NCI-H446 treated with DMSO at 0.1 percent for 48 hours (cell line): ENCODE measurements around the gene MRM3.
"Not testable (repeated sequence)": the region's sequence is repeated elsewhere in the genome, so short reads cannot be mapped to it uniquely, and the experiment has no call there.

Experiments
- DNase-seq: peaks from one replicate; lab custom pipeline; 2025; lab: John Stamatoyannopoulos, UW

The MRM3 gene

GRCh38 chr17:753418-753817 is 28.7 kb upstream of the MRM3 start:
- no peak for DNase-seq

DNA sequence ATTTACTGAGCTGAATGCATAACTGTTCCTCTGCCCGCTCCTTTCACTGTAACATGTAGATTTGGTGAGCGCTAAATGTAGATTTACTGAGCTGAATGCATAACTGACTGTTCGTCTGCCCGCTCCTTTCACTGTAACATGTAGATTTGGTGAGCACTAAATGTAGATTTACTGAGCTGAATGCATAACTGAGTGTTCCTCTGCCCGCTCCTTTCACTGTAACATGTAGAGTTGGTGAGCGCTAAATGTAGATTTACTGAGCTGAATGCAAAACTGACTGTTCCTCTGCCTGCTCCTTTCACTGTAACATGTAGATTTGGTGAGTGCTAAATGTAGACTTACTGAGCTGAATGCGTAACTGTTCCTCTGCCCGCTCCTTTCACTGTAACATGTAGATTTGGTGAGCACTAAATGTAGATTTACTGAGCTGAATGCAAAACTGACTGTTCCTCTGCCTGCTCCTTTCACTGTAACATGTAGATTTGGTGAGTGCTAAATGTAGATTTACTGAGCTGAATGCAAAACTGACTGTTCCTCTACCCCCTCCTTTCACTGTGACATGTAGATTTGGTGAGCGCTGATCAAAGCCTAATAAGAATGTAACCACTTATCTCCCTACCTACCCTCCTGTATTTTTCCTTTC is 26.7 kb upstream of the MRM3 start:
- not testable (repeated sequence) for DNase-seq

DNA sequence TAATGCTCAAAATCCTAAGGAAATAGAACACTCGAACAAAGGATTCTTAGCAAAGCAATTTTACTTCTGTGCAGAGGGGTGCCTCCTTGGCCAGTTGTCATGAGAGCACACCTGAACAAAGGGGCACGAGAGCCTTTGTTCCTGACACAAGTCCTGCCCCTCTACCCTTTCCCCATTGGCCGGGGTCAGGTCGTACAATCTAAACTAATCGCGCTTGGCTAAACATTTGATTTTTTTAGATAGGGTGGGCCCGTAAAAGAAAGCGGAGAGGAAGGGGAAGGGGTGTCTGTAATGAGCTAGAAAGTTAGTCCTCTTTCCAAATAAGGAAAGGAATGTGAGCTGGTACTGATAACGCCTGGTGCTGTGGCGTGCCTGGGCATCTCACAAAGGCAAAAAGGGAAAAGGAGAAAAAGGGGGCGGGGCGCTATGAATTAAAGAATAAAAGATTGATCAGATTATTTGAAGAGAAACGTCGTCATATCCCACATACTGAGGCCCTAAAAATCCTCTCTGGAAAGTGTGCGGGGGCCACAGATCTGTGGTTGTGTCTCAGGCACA is 26.1 kb upstream of the MRM3 start:
- not testable (repeated sequence) for DNase-seq

GRCh38 chr17:759964-760363 is 22.2 kb upstream of the MRM3 start:
- no peak for DNase-seq

DNA sequence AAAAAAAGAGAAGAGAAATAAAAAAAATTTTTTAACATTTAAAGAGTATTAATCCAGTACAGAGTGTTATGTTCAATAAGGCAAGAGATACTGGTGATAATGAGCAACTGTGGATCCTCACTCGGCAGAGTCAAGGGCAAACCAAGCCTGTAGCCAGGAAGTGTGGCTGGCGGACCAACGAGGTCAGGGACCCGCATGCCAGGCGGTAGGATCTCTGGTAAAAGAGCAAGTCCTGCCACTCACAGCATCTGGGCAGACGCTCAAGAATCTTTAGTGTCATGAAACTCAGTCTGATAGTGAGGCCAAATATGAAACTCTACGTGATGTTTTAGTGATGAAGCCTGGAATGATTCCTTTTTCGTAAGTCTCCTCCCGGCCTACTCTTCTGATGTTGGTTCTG is 21.8 kb upstream of the MRM3 start:
- DNase-seq: no peak

GRCh38 chr17:767076-767475 is 15.1 kb upstream of the MRM3 start:
- DNase-seq: no peak

GRCh38 chr17:773016-773415 is 9.1 kb upstream of the MRM3 start:
- DNase-seq: no peak

GRCh38 chr17:773467-774312 is 8.5 kb upstream of the MRM3 start:
- no peak for DNase-seq

DNA sequence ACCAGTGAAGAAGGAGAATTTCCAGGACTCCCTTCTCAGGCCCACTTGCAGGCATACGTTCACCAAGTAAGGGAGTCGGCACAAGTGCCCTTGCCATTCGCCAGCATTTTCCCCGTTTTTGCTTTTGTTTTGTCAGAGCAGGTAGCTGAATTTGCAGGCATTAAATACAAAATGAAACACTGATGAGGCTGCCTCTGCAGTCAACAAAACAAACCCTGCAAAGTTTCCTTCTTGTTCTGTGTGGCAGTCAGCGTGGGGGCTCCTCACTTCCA is 7.9 kb upstream of the MRM3 start:
- no peak for DNase-seq

DNA sequence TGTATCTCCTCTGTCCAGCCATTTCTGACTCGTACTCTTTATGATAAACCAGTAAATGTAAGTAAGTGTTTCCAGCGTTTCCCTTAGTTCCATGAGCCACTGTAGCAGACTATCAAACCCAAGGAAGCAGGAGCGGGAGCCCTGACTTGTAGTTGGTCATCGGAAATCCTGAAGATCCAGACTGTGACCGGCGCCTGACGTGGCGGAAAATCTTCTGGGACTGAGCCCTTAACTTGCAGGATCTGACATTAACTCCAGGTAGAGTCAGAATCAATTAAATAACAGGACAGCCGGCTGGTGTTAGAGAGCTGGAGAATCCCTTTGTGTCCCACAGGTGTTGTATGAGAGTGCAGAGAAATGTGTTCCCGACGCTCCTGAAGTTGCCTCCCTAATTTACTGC is 4.1 kb upstream of the MRM3 start:
- no peak for DNase-seq

GRCh38 chr17:784143-784542 is 2.0 kb downstream of the MRM3 start:
- DNase-seq: no peak

- not testable (repeated sequence) for DNase-seq
Observed at GRCh38 chr17:785901-786300, 3.7 kb downstream of the MRM3 start.

GRCh38 chr17:787641-788221 is 5.6 kb downstream of the MRM3 start:
- DNase-seq: no peak

- DNase-seq: no peak
Observed at GRCh38 chr17:788551-788950, 6.4 kb downstream of the MRM3 start.

GRCh38 chr17:789160-789840 is 7.1 kb downstream of the MRM3 start:
- no peak for DNase-seq

DNA sequence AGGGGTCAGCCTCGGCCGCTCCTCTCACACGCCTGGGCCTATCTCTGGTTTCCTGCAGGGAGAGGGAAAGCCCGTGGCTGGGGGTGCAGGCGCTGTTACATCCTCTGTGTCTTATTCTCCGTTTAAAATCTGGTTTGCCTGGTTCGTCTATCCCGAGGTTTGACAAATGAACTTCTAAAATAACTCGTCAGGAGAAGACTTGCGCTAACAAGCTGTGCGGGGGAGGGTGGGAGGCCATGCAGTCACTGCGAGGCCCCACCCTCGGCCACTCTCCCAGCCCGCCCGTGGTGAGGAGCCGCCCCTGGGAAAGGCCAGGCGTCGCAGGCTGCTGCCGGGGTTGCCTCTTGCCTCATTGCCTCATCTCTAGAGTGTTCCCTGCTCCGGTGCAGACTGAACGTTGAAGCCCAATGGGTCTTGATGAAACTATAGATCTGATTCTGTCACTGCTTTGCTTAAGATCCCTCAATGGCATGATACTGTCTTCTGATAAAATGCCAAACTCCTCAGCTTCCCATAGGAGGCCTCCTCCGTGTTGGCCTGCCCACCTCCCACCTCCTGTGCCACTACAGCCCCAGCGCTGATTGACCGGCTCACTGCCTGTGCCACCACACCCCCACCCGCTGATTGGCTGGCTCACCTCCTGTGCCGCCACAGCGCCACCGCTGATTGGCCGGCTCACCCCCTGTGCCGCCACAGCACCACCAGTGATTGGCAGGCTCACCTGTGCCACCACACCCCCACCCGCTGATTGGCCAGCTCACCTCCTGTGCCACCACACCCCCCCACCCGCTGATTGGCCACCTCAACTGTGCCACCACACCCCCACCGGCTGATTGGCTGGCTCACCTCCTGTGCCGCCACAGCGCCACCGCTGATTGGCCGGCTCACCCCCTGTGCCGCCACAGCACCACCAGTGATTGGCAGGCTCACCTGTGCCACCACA is 8.0 kb downstream of the MRM3 start:
- not testable (repeated sequence) for DNase-seq

DNA sequence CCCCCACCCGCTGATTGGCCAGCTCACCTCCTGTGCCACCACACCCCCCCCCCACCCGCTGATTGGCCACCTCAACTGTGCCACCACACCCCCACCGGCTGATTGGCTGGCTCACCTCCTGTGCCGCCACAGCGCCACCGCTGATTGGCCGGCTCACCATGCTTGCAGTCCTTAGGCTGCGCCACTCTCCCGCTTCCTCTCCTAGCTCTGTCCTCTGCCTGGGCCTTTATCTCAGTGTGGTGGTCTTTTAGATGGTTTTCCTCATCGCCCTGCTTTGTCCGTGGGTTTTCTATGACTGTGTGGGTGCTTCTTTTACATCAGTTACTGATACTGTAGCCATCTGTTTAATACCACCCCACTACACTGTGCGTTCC is 8.7 kb downstream of the MRM3 start:
- not testable (repeated sequence) for DNase-seq

DNA sequence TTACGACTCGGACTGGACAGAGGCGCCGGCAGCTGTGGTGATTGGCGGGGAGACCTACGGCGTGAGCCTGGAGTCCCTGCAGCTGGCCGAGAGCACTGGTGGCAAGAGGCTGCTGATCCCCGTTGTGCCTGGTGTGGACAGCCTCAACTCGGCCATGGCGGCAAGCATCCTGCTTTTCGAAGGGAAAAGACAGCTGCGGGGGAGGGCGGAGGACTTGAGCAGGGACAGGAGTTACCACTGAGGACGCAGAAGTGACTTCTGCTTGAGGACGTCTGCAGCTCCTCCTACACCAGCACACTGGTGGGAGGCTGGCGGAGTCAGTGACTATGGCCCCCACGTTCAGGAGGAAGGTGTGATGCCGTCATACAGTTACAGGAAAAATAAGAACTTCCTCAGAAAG is 9.7 kb downstream of the MRM3 start:
- no peak for DNase-seq

DNA sequence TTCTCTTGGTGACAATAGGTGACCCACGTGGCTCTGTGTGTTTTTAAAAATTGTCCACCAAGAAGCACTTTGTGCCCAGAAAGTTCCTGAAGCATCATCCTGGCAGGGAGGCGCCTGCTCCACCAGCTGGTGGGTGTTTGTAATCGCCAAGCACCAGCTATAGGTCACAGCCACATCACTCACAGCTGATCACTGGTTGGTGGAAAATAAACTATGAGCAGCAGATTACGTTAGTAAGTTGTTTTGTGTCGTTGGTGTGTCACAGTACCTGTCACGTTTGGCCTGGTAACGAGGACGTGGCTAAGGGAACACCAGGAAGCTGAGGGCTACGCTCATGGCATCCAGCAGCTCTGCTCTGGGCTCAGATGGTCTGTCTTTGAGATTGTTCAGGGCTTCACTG is 10.1 kb downstream of the MRM3 start:
- no peak for DNase-seq

- DNase-seq: peak; percentile 43
Observed at GRCh38 chr17:794876-795275, 12.7 kb downstream of the MRM3 start.

DNA sequence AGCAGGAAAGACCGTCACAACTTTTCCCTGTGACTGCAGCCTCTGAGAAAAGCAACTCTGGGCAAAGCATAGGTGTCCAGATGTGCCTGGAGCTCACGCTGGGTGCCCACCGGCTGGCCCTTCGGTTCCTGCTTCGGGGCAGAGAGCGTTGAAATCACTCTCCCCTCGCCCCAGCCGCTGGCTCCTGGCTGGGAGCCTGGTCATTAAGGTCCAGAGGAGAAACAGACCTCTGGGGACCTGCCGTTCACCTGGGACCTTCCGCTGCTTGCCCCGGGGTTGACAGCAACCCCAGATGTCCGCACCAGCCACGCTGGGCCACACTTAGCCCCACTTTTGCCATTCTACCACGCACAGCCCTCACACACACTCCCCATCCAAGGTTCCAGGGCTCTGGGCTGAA is 13.1 kb downstream of the MRM3 start:
- no peak for DNase-seq

- DNase-seq: no peak
Observed at GRCh38 chr17:795721-796120, 13.6 kb downstream of the MRM3 start.
